Measurements from ENCODE around the gene MUCL3.

Gene MUCL3

GRCh38 chr6:30945281-30945680, 4.5 kb downstream of the MUCL3 start:
- no peak overlapping the region for H3K9ac ChIP-seq
- TF ChIP-seq CTCF (conservative IDR thresholded peaks at IDR 0.05; ENCODE audit: low read depth, low read length), result no peak
- H3K27ac ChIP-seq, result no peak overlapping the region
- H3K4me1 ChIP-seq (ENCODE audit: low read depth, poor library complexity, severe bottlenecking), result peaks cover 6% of the 10 kb centered on the region
- no peaks in the 10 kb centered on the region for H3K27me3 ChIP-seq (ENCODE audit: insufficient read depth, low read depth)
- no peak overlapping the region for H3K4me3 ChIP-seq (IDR thresholded peaks at IDR 0.05; ENCODE audit: insufficient read depth, low read depth, low read length)
- no peaks in the 10 kb centered on the region for H3K36me3 ChIP-seq (ENCODE audit: insufficient read depth)
- H2AFZ ChIP-seq (ENCODE audit: low read depth), result no peak overlapping the region
- no peaks in the 10 kb centered on the region for H4K20me1 ChIP-seq (ENCODE audit: insufficient read depth)
- no peak overlapping the region for H3K4me2 ChIP-seq
- H3K79me2 ChIP-seq (ENCODE audit: insufficient read depth, low read depth), result no peaks in the 10 kb centered on the region

- no peaks in the 10 kb centered on the region for H4K20me1 ChIP-seq (ENCODE audit: insufficient read depth)
- no peaks in the 10 kb centered on the region for H3K27me3 ChIP-seq (ENCODE audit: insufficient read depth, low read depth)
- H3K4me2 ChIP-seq, result no peak overlapping the region
- H3K4me3 ChIP-seq (IDR thresholded peaks at IDR 0.05; ENCODE audit: insufficient read depth, low read depth, low read length), result no peak overlapping the region
- no peaks in the 10 kb centered on the region for H3K79me2 ChIP-seq (ENCODE audit: insufficient read depth, low read depth)
- H3K36me3 ChIP-seq (ENCODE audit: insufficient read depth), result no peaks in the 10 kb centered on the region
- H3K27ac ChIP-seq, result no peak overlapping the region
- no peak overlapping the region for H3K9ac ChIP-seq
- peaks cover 6% of the 10 kb centered on the region for H3K4me1 ChIP-seq (ENCODE audit: low read depth, poor library complexity, severe bottlenecking)
- TF ChIP-seq CTCF (conservative IDR thresholded peaks at IDR 0.05; ENCODE audit: low read depth, low read length), result no peak
- no peak overlapping the region for H2AFZ ChIP-seq (ENCODE audit: low read depth)
Observed at GRCh38 chr6:30947231-30947630, 6.5 kb downstream of the MUCL3 start.

GRCh38 chr6:30948811-30949210, 8.0 kb downstream of the MUCL3 start:
- Histone ChIP-seq H3K4me3 (IDR thresholded peaks at IDR 0.05; ENCODE audit: insufficient read depth, low read depth, low read length) (no peak overlapping the region), H3K36me3 (ENCODE audit: insufficient read depth) (no peaks in the 10 kb centered on the region), H3K4me1 (ENCODE audit: low read depth, poor library complexity, severe bottlenecking) (peaks cover 6% of the 10 kb centered on the region), H3K9ac (no peak overlapping the region), H3K79me2 (ENCODE audit: insufficient read depth, low read depth) (no peaks in the 10 kb centered on the region), H3K4me2 (no peak overlapping the region), H4K20me1 (ENCODE audit: insufficient read depth) (no peaks in the 10 kb centered on the region), H3K27ac (no peak overlapping the region), H2AFZ (ENCODE audit: low read depth) (no peak overlapping the region), H3K27me3 (ENCODE audit: insufficient read depth, low read depth) (no peaks in the 10 kb centered on the region)
- no peak for TF ChIP-seq CTCF (conservative IDR thresholded peaks at IDR 0.05; ENCODE audit: low read depth, low read length)

- Histone ChIP-seq H3K36me3 (ENCODE audit: insufficient read depth) (no peaks in the 10 kb centered on the region), H3K27ac (no peak overlapping the region), H3K27me3 (ENCODE audit: insufficient read depth, low read depth) (no peaks in the 10 kb centered on the region), H3K4me2 (no peak overlapping the region), H4K20me1 (ENCODE audit: insufficient read depth) (no peaks in the 10 kb centered on the region), H3K9ac (no peak overlapping the region), H3K4me1 (ENCODE audit: low read depth, poor library complexity, severe bottlenecking) (peaks cover 3% of the 10 kb centered on the region), H3K79me2 (ENCODE audit: insufficient read depth, low read depth) (no peaks in the 10 kb centered on the region), H2AFZ (ENCODE audit: low read depth) (no peak overlapping the region), H3K4me3 (IDR thresholded peaks at IDR 0.05; ENCODE audit: insufficient read depth, low read depth, low read length) (no peak overlapping the region)
- no peak for TF ChIP-seq CTCF (conservative IDR thresholded peaks at IDR 0.05; ENCODE audit: low read depth, low read length)
Observed at GRCh38 chr6:30951907-30952469, 11.2 kb downstream of the MUCL3 start.
